HG03571 (cell line): ENCODE data around the gene BFSP2.

Experiments
- ATAC-seq: cut with Tn5 transposase; IDR thresholded peaks from one replicate; pipeline ENCODE4 v1.9.1; 2021; ENCODE audit not compliant: unreplicated experiment

BFSP2 gene

DNA sequence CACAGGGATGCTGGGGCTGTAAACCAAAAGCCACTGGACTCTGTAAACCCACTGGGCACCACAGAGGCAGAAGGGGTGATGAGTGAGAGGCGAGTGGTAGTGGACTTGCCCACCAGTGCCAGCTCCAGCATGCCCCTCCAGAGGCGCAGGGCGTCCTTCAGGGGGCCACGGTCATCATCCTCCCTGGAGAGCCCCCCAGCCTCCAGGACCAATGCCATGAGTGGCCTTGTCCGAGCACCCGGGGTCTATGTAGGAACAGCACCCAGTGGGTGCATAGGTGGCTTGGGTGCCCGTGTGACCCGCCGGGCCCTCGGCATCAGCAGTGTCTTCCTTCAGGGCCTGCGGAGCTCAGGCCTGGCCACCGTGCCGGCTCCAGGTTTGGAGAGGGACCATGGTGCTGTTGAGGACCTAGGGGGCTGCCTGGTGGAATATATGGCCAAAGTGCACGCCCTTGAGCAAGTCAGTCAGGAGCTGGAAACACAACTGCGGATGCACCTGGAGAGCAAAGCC is at the start of gene BFSP2:
BFSP2 (plus strand) TSS at position 51 of the 510 bp plus-strand sequence; CDS start at position 79, 28 bp downstream.
- ATAC-seq = no peak

- ATAC-seq = no peak
Observed at GRCh38 chr3:133354721-133355120, 45.1 kb upstream of the BFSP2 start.

GRCh38 chr3:133360476-133360875 is 39.4 kb upstream of the BFSP2 start:
- no peak for ATAC-seq

- no peak for ATAC-seq
Observed at GRCh38 chr3:133361011-133361410, 38.8 kb upstream of the BFSP2 start.

DNA sequence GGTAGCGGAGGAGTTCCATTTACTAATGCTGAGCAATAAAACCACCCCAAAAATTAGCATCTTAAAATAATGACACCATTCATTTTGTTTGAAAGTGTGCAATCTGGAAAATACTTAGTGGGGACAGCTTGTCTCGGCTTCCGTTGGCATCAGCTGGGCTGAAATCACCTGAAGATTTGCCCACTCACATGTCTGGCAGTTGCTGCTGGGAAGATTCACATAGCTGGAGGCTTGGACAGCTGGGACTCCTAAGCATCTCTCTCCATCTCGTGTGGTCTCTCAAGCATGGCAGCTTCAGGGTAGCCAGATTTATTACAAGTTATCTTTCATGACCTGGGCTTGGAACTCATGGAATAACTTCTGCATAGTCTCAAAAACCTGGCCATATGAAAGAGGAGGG is 38.4 kb upstream of the BFSP2 start:
- no peak for ATAC-seq

DNA sequence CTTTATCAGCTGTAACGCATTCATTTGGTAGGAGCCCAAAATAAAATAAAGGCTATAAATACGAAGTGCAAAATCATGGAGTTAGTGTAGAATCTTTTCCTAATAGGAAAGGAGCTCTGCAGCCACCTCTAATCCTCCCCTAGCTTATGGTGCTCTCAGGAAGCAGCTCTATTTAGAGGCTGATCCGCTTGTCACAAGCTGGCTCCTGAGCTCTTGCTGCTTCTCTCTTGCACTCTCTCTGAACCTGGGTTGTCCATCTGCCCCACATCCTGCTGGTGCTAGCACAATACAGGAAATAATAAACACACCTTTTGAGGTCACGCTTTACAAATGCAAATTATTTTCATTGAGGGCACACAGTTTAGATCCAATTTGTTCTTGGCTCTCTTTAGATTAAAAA is 37.3 kb upstream of the BFSP2 start:
- ATAC-seq = no peak

DNA sequence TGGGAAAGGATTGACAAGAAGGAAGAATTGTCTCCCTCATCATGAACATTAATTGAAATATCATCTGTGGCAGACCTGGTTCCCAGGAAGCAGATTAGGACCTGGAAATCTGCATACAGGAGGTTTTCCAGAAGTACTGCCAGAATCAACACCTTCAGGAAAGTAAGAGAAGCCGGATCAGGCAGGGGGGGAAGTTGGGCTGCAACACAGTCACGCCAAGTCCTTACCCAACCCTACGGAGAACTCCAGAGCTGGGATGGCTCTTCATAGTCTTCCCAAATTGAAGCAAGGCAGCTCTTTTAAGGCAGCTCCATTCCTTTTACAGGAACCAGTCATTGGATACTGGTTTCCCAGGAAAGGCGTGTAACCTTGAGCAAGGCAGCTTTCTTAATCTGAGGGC is 35.2 kb upstream of the BFSP2 start:
- no peak for ATAC-seq

- no peak for ATAC-seq
Observed at GRCh38 chr3:133366921-133367320, 32.9 kb upstream of the BFSP2 start.

DNA sequence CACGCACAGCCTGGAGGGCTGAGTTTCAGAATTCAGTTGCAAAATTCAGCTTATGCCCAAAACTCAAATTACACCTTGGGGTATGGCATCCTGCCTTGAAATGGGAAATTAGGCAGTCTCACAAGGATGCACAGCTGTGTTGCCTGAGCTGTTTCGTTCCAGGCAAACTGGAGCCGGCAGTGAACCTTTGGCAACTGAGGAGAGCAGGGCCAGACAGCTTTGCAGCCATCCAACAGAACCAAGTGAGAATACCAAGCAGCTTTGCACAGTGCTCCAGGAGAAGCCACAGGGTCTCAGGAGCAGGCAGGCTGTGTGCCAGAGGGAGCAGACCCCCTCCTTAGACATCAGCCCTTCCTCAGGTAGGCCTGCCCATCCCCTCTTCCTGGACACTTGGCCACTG is 32.5 kb upstream of the BFSP2 start:
- ATAC-seq = no peak

- ATAC-seq = no peak
Observed at GRCh38 chr3:133367956-133368355, 31.9 kb upstream of the BFSP2 start.

DNA sequence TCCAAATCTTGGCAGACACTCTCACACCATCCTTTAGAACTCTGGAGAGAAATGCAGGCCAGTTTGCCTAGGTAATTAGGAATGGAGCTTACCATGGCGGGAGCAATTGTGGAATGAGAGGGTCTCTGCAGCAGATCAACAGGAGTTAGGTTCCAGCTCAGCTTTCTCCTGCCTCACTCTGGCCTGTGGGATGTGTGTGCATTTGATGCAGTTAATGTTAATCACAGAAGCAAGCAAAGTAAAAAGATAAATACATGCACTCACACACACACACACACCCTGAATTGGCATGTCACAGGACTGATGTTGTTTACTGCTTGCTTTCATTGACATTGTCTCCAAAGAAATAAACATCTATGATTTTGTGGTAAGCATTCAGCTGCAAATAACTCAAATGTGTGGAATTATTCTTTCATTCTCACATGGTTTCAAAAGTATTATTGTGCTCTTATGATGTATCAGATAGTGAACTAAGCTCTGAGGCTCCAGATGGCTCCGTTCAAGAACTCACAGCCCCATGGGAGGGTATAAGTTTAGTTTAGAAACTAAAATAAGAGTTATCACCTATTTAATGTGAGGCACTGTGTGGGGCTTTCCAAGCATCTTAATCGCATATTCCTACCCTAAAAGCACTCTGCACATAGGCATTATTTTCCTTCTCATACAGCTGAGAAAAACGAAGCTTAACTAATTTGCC is 31.3 kb upstream of the BFSP2 start:
- ATAC-seq = no peak

DNA sequence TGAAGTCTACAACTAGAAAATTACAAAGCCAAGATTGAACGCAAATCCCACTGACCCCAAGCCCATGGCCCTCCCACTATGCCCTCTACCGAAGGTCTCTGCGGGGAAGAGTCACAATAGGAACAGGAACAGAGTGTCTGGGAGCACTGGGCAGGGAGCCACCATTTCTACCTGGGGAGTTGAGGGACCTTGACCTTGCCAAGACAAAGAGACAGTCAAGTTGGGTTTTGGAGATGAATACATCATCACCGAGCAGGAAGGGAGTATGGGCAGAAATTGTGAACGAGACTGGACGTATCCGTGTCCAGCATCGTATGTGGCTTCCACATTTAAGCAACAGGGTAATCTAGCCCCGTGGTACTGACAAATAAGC is 30.8 kb upstream of the BFSP2 start:
- no peak for ATAC-seq

DNA sequence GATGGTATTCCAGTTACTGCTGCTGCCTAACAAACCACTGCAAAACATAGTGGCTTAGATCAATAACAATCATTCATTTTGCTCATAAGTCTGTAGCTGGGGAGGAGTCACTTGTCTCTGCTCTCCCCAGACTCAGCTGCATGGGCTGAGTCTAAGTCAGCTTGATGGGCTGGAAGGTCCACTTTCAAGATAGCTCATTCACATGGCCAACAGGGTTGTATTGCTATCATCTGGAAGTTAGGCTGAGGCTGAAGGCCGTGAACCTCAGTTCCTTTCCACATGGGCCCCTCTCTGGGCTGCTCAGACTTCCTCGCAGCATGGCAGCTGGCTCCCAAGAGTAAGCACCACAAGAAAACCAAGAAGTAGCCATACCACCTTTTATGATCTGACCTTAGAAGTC is 28.7 kb upstream of the BFSP2 start:
- ATAC-seq = no peak

DNA sequence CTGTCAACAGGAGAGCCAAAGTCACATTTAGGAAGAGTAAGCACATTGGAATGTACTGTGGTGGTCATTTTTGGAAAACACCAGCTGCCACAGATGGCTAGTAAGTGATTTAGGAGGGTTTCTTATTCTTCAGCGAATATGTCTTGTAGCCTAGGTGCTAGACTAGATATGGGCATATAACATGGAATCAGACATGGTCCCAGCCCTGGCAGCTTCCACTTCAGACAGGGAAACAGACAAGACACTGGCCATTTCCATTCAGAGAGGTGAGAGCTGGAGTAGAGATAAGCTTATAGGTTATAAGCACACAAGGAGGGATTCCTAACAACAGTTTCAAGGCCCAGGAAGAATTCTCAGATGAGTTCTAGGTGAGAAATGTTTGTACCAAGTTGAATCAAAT is 28.2 kb upstream of the BFSP2 start:
- ATAC-seq = no peak

GRCh38 chr3:133374708-133375402 is 25.0 kb upstream of the BFSP2 start:
- ATAC-seq = no peak

- no peak for ATAC-seq
Observed at GRCh38 chr3:133375403-133375745, 24.5 kb upstream of the BFSP2 start.

GRCh38 chr3:133376810-133377209 is 23.0 kb upstream of the BFSP2 start:
- ATAC-seq = no peak

GRCh38 chr3:133377396-133377795 is 22.5 kb upstream of the BFSP2 start:
- no peak for ATAC-seq

GRCh38 chr3:133379926-133380325 is 19.9 kb upstream of the BFSP2 start:
- no peak for ATAC-seq

DNA sequence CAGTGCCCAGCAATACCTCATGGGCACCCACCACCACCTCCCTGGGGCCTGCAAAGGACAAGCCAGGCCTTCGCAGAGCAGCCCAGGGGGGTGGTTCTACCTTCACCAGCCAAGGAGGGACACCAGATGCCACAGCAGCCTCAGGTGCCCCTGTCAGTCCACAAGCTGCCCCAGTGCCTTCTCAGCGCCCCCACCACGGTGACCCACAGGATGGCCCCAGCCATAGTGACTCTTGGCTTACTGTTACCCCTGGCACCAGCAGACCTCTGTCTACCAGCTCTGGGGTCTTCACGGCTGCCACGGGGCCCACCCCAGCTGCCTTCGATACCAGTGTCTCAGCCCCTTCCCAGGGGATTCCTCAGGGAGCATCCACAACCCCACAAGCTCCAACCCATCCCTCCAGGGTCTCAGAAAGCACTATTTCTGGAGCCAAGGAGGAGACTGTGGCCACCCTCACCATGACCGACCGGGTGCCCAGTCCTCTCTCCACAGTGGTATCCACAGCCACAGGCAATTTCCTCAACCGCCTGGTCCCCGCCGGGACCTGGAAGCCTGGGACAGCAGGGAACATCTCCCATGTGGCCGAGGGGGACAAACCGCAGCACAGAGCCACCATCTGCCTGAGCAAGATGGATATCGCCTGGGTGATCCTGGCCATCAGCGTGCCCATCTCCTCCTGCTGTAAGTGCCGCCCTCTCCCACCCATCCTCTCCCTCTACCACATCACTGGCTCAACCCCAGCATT is 19.2 kb upstream of the BFSP2 start:
- no peak for ATAC-seq

DNA sequence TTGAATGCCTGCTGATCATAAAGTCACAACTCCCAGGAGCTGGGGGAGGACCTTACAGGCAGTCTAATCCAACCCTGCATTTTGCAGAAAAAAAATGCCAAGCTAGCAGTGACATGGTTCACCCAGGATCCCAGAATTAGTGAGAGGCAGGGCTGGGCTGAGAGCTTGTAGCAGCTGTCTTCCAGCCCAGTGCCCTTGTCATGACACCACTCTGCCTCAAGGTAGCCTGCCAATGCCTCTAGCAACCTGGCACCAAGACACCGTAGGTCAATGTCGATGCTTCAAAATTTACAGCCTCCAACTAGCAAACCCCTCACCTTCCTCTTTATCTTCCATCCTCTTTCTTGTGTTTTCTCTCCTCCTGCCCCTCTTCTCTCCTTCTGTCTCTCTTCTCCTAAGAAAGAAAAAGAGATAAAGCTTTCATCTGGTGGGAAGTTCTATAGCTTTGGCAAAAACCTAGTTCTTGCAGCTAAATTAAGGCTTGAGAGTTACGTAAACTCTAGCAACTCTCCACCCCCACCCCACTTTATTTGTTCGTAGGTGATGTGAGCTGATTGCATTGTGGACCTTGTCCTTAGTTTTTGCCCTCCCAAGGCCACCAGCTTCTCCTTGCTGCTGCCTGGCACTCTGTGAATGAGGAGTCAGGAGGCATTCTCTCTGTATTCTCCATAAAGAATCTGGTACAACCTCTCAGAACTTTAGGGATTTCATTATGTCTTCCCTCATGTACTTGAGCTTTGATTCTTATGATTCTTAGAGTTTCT is 18.3 kb upstream of the BFSP2 start:
- no peak for ATAC-seq
